Upper lobe of left lung (tissue), 4 donors: Measurements from ENCODE around the gene LRRC10B.

Experiments
- CTCF ChIP-seq, 6 experiments: fragments of 450-650 bp in 4 of 6; fragments of 200-600 bp in 2 of 6; sonication (generic) in 2 of 6; IDR thresholded peaks; one replicate each; pipeline ENCODE4 v1.5.1; 2016 to 2019; ENCODE audit warnings: antibody characterized with exemption in 6 of 6
- POLR2A ChIP-seq, 4 donors: fragments of 450-650 bp; IDR thresholded peaks; one replicate each; pipeline ENCODE4 v1.5.1; 2016 to 2017; ENCODE audit warnings: antibody characterized with exemption in 4 of 4, mild to moderate bottlenecking in 2 of 4
- POLR2AphosphoS5 ChIP-seq, 2 donors: sonication (generic); formaldehyde crosslinking; IDR thresholded peaks; one replicate each; pipeline ENCODE4 v1.5.1; 2017; ENCODE audit warnings: antibody characterized with exemption in 2 of 2

DNA sequence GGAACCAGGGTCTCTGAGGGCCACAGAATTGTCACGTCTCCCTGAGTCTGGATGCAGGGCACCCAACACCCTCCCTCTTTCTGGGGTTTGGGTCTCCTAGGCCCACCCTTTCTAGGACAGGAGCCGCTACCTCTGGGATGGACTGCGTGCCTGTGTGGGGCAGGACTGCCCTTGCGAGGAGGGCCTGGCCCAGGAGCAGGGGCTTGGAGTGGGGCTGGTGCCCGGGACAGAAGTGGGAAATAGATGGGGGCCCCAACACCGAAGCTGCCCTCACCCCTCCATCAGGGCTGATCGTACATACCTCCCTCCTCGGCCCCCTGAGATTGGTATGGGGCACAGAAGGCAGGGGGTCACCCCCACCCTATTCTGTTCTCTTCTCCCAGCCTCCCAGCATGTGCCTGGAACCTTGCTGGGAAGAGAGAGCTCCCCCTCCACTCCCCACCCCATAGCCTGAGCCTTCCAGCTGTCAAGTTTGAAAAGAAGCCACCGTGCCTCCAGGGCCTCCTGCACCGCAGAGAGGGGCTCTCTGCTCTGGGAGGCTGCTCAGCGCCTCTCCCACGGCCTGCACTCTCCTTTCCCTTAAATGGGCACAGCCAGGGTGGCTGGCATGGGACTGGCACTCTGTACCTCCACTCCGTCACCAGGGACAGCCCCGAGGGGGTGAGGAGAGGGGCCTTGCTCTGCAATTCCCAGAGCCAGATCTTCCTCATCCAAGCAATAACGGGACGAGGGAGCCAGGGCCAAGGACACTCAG is 1.8 kb downstream of the LRRC10B start:
- TF ChIP-seq CTCF (IDR thresholded peaks at IDR 0.05) (no peak), POLR2A (IDR thresholded peaks at IDR 0.05) (no peak), POLR2AphosphoS5 (IDR thresholded peaks at IDR 0.05) (no peak)
